Stomach (tissue), 4 donors: ENCODE measurements around the gene SCML2.

Experiments
- CTCF ChIP-seq, 7 experiments: fragments of 450-650 bp in 4 of 7; fragments of 200-600 bp in 3 of 7; sonication (generic) in 3 of 7; IDR thresholded peaks; one replicate each; pipeline ENCODE4 v1.5.1; 2016 to 2019; ENCODE audit warnings: antibody characterized with exemption in 7 of 7, control low read depth in 2 of 7, mild to moderate bottlenecking in 1 of 7
- EP300 ChIP-seq: sonication (generic); formaldehyde crosslinking; IDR thresholded peaks from one replicate; pipeline ENCODE4 v1.6.1; 2017; ENCODE audit warnings: antibody characterized with exemption

GRCh38 chrX:18286322-18286831, 68.1 kb downstream of the SCML2 start:
- no peak for TF ChIP-seq EP300
- no peak for TF ChIP-seq CTCF (IDR thresholded peaks at IDR 0.05)
